NCI-H1048 (cell line): ENCODE data around the gene TRPM4.

Experiments used
- DNase-seq: peaks from one replicate; lab custom pipeline; 2025; lab: John Stamatoyannopoulos, UW

Gene TRPM4

GRCh38 chr19:49231804-49232203 is 74.2 kb downstream of the TRPM4 start:
- no peak for DNase-seq

DNA sequence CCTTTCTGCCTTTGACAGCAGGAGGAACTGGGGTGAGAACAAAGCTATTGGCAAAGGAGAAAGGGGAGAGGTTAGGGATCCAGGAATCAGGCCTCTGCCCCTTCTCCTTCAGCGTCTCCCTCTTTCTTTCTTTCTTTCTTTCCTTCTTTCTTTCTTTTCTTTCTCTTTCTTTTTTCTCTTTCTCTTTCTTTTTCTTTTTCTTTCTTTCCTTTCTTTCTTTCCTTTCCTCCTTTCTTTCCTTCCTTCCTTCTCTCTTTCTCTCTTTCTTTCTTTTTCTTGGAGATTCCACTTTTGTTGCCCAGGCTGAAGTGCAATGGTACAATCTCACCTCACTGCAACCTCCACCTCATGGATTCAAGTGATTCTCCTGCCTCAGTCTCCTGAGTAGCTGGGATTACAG is 75.6 kb downstream of the TRPM4 start:
- DNase-seq: no peak

- no peak for DNase-seq
These were observed 84.2 kb downstream of the TRPM4 start for GRCh38 chr19:49241769-49242168.

DNA sequence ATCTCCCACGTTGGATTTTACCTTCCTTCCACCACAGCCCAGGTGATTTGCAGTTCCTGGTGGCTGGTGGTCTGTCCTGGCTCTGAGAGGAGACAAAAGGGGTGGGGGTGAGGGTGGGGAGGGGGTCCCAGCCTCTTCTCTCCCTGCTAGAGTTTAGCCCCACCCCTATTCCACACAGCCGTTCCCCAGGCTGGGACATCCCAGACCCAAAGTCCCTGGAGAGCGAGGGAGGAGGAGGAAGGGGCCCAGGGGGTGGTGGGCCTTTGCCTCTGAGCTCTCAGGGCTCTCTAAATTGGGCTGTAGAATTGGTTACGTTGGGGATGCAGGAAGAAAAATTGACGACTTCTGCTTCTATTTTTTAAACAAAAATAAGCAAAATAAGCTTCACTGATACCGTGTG is 85.5 kb downstream of the TRPM4 start:
- DNase-seq: no peak

DNA sequence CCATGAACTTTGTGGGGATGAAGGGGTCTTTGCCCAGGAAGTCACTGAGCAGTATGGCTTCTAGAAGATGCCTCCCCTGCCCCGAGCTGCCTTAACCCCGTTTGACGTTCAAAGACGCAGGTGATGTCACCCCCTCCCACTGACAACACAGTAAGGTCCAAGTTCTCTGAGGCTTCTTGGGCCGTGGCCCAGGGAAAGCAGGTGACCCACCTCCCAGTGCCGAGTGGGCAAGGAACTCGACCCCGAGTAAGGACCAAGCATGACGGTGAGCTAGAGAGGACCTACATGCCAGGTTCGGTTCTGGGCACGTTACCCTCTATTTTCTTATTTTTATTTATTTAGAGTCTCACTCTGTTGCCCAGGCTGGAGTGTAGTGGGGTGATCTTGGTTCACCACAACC is 86.1 kb downstream of the TRPM4 start:
- DNase-seq: no peak

DNA sequence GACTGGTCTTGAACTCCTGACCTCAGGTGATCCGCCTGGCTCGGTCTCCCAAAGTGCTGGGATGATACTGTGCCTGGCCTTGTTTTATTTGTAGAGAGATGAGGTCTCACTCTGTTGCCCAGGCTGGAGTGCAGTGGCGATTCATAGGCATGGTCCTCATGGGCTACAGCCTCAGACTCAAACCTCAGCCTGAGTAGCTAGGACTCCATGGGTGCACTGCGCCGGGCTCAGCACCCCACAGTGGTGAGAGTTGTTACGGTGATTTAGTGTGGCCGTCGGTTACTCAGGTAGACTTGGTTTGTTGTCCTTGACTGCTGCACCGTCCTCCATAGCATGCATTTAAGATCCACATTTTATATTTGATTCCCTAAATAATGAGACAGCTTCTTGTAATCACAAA is 86.7 kb downstream of the TRPM4 start:
- DNase-seq: no peak

DNA sequence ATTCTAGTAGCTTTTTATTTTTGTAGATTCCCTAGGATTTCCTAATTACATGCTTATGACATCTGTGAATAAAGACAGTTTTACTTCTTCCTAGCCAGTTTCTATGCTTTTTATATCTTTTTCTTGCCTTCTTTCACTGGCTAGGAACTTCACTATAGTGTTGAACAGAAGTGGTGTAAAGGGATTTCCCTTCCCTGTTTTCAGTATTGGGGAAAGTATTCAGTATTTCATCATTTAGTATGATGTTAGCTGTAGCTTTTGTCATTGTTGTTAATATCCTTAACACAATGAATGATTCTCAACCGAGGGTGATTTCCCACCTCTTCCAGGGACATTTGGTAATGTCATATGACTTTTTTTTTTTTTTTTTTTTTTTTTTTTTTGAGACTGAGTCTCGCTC is 90.1 kb downstream of the TRPM4 start:
- no peak for DNase-seq

DNA sequence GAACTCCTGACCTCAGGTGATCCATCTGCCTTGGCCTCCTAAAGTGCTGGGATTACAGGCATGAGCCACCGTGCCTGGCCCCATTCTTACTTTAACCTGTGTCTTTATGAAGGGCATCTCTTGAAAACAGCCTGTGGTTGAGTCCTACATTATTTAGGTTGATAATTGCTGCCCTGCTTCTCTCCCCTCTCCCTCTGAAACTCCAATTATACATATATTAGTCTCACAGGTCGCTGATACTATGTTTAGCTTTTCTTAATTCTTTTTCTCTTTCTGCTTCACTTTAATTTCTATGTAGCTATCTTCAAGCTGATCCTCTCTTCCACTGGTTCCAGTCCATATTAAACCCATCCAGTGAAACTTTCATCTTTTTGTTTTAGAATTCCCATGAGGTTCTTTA is 92.3 kb downstream of the TRPM4 start:
- no peak for DNase-seq

DNA sequence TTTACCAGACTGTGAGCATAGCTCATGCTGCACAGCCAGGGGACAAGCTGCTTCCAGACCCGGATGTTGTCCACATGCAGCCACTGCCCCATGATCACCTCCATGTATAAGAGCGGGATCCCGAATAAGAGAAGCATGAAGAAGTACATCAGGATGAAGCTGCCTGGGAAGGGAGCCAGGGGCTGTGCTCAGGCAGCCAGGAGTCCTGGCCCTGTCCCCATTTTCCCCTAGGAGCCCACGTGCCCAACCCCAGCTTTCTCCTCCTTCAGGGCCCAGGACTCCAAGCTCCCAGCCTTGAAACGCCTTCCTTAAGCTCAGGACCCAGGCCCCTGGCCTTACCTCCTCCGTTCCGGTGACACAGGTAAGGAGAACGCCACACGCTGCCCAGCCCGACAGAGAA is 98.1 kb downstream of the TRPM4 start:
- no peak for DNase-seq

- no peak for DNase-seq
These were observed 99.1 kb downstream of the TRPM4 start for GRCh38 chr19:49256691-49257090.
